ENCODE data around the gene HAPLN3. TPM values are rescaled to one million over a fixed set of nuclear protein-coding genes. Genes with fewer than 3 reads are reported as not detected.

The HAPLN3 gene
- total and polyA plus RNA-seq, 2 experiments from 2014 or later, result 4.5 to 6.7 TPM

DNA sequence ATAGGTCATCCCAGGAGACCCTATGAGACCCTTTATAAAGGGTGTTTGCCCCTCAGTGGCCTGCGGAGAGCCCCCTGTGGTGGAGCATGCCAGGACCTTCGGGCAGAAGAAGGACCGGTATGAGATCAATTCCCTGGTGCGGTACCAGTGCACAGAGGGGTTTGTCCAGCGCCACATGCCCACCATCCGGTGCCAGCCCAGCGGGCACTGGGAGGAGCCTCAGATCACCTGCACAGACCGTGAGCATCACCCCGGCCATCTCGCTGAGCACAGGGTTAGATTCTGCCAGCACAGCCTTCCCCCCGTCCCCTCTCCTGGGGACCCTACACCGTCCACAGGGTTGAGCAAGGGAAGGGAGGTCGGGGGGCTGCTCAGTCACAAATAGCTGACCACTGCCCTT, 21.6 kb downstream of the HAPLN3 start:
- 67 to 84% methylated on average over 10 to 13 of the region's 13 CpGs for WGBS, 2 experiments (ENCODE audit: low coverage in 1 of 2, low lambda C conversion rate in 2 of 2, missing lambda C conversion rate in 2 of 2)
- no peak overlapping the region for H3K27ac ChIP-seq
- DNase-seq, result no peak
- H3K36me3 ChIP-seq (ENCODE audit: low read depth), result no peaks in the 10 kb centered on the region
- H3K4me2 ChIP-seq (ENCODE audit: unreplicated experiment), result no peak overlapping the region
- H3K9ac ChIP-seq, result no peak overlapping the region
- H3K4me3 ChIP-seq, result no peak overlapping the region
- no peak overlapping the region for H2AFZ ChIP-seq
- no peaks in the 10 kb centered on the region for H3K4me1 ChIP-seq (ENCODE audit: insufficient read depth)
- no peaks in the 10 kb centered on the region for H3K9me2 ChIP-seq (ENCODE audit: insufficient read depth)
- peaks cover 12% of the 10 kb centered on the region for H3K27me3 ChIP-seq (replicated peaks; ENCODE audit: insufficient read depth)
- TF ChIP-seq EZH2phosphoT487 (IDR thresholded peaks at IDR 0.05; ENCODE audit: insufficient read depth, low read depth) (no peak), EZH2 (IDR thresholded peaks at IDR 0.05; ENCODE audit: insufficient read depth, poor library complexity, severe bottlenecking) (no peak)
- H3K9me3 ChIP-seq (ENCODE audit: low read depth), result no peaks in the 10 kb centered on the region
- H3K79me2 ChIP-seq (ENCODE audit: insufficient read depth), result no peaks in the 10 kb centered on the region
- no peaks in the 10 kb centered on the region for H3F3A ChIP-seq (ENCODE audit: insufficient read depth)
- in situ Hi-C loops (cut with MboI), result no loop called here
- no peaks in the 10 kb centered on the region for H4K20me1 ChIP-seq (ENCODE audit: insufficient read depth)

DNA sequence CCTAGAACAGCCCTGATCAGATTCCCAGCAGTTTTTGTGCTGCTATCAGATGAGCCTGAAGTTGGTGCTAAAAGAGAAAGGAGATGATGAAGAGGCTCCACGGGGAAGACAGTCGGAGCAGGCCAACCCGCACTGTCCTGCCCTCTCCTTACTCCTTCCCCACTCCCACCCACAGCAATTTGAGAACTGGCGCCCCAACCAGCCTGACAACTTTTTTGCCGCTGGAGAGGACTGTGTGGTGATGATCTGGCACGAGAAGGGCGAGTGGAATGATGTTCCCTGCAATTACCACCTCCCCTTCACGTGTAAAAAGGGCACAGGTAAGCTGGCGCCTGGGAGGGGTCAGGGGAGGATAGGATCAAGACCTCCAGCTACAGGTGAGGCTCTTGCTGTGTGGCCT, 22.6 kb downstream of the HAPLN3 start:
- Histone ChIP-seq H3K9ac (no peak overlapping the region), H3K79me2 (ENCODE audit: insufficient read depth) (no peaks in the 10 kb centered on the region), H3K4me3 (no peak overlapping the region), H3K9me3 (ENCODE audit: low read depth) (no peaks in the 10 kb centered on the region), H2AFZ (no peak overlapping the region), H3K4me2 (ENCODE audit: unreplicated experiment) (no peak overlapping the region), H3K4me1 (ENCODE audit: insufficient read depth) (no peaks in the 10 kb centered on the region), H4K20me1 (ENCODE audit: insufficient read depth) (no peaks in the 10 kb centered on the region), H3K9me2 (ENCODE audit: insufficient read depth) (no peaks in the 10 kb centered on the region), H3K36me3 (ENCODE audit: low read depth) (no peaks in the 10 kb centered on the region), H3F3A (ENCODE audit: insufficient read depth) (no peaks in the 10 kb centered on the region), H3K27ac (no peak overlapping the region), H3K27me3 (replicated peaks; ENCODE audit: insufficient read depth) (peaks cover 16% of the 10 kb centered on the region)
- WGBS, 2 experiments (ENCODE audit: low coverage in 1 of 2, low lambda C conversion rate in 2 of 2, missing lambda C conversion rate in 2 of 2), result 55 to 61% methylated on average over 9 of the region's 9 CpGs
- TF ChIP-seq EZH2phosphoT487 (IDR thresholded peaks at IDR 0.05; ENCODE audit: insufficient read depth, low read depth), result no peak
- no peak for TF ChIP-seq EZH2 (IDR thresholded peaks at IDR 0.05; ENCODE audit: insufficient read depth, poor library complexity, severe bottlenecking)
- in situ Hi-C loops (cut with MboI), result no loop called here
- DNase-seq, result no peak

DNA sequence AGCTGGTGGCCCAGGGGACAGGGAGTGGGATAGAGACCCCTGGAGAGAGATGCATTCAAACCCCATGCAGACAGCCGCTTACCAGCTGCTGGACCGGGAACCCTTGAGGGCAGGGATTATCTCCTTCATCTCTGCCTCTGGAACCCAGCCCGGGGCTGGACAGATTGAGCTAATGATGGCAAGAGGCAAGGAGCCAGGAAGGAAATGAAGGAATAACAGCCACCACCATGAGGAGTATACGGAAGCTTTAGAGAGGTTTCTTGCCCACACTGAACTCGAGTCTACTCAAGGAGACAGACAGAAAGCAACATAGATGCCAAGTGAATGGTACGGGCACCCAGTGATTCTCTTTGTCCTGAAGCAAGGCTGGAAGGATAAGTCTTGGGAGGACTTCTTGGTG, 23.2 kb downstream of the HAPLN3 start:
- no peaks in the 10 kb centered on the region for H3K9me2 ChIP-seq (ENCODE audit: insufficient read depth)
- no peaks in the 10 kb centered on the region for H3K4me1 ChIP-seq (ENCODE audit: insufficient read depth)
- no peaks in the 10 kb centered on the region for H3F3A ChIP-seq (ENCODE audit: insufficient read depth)
- H2AFZ ChIP-seq, result no peak overlapping the region
- H3K4me3 ChIP-seq, result no peak overlapping the region
- no peak overlapping the region for H3K9ac ChIP-seq
- TF ChIP-seq EZH2 (IDR thresholded peaks at IDR 0.05; ENCODE audit: insufficient read depth, poor library complexity, severe bottlenecking) (no peak), EZH2phosphoT487 (IDR thresholded peaks at IDR 0.05; ENCODE audit: insufficient read depth, low read depth) (no peak)
- no peaks in the 10 kb centered on the region for H3K36me3 ChIP-seq (ENCODE audit: low read depth)
- no peak overlapping the region for H3K4me2 ChIP-seq (ENCODE audit: unreplicated experiment)
- no peaks in the 10 kb centered on the region for H3K79me2 ChIP-seq (ENCODE audit: insufficient read depth)
- in situ Hi-C loops (cut with MboI), result no loop called here
- 40 to 41% methylated on average over 6 of the region's 6 CpGs for WGBS, 2 experiments (ENCODE audit: low coverage in 1 of 2, low lambda C conversion rate in 2 of 2, missing lambda C conversion rate in 2 of 2)
- no peaks in the 10 kb centered on the region for H4K20me1 ChIP-seq (ENCODE audit: insufficient read depth)
- no peak for DNase-seq
- no peaks in the 10 kb centered on the region for H3K9me3 ChIP-seq (ENCODE audit: low read depth)
- peaks cover 20% of the 10 kb centered on the region for H3K27me3 ChIP-seq (replicated peaks; ENCODE audit: insufficient read depth)
- no peak overlapping the region for H3K27ac ChIP-seq

DNA sequence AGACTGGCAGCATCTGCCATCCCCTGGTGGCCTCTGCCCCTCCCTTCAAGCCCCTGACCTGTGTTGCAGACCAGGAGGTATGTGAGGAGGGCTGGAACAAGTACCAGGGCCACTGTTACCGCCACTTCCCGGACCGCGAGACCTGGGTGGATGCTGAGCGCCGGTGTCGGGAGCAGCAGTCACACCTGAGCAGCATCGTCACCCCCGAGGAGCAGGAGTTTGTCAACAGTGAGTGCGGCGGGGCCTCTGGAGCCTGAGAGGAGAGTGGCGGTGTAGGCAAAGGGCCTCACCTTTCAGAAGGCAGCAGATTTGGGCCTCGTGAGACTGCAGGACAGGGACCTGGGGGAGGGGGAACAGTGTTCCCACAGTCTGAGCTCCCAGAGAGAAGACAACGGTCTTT, 24.0 kb downstream of the HAPLN3 start:
- no peaks in the 10 kb centered on the region for H3K79me2 ChIP-seq (ENCODE audit: insufficient read depth)
- no peaks in the 10 kb centered on the region for H4K20me1 ChIP-seq (ENCODE audit: insufficient read depth)
- H3K4me1 ChIP-seq (ENCODE audit: insufficient read depth), result no peaks in the 10 kb centered on the region
- H3K36me3 ChIP-seq (ENCODE audit: low read depth), result no peaks in the 10 kb centered on the region
- no peak for TF ChIP-seq EZH2 (IDR thresholded peaks at IDR 0.05; ENCODE audit: insufficient read depth, poor library complexity, severe bottlenecking)
- no peak for TF ChIP-seq EZH2phosphoT487 (IDR thresholded peaks at IDR 0.05; ENCODE audit: insufficient read depth, low read depth)
- H3K9ac ChIP-seq, result no peak overlapping the region
- in situ Hi-C loops (cut with MboI), result no loop called here
- DNase-seq, result no peak
- H3K9me2 ChIP-seq (ENCODE audit: insufficient read depth), result no peaks in the 10 kb centered on the region
- H3K4me2 ChIP-seq (ENCODE audit: unreplicated experiment), result no peak overlapping the region
- no peaks in the 10 kb centered on the region for H3F3A ChIP-seq (ENCODE audit: insufficient read depth)
- 75 to 80% methylated on average over 13 to 14 of the region's 14 CpGs for WGBS, 2 experiments (ENCODE audit: low coverage in 1 of 2, low lambda C conversion rate in 2 of 2, missing lambda C conversion rate in 2 of 2)
- H3K27ac ChIP-seq, result no peak overlapping the region
- H2AFZ ChIP-seq, result no peak overlapping the region
- H3K27me3 ChIP-seq (replicated peaks; ENCODE audit: insufficient read depth), result peaks cover 20% of the 10 kb centered on the region
- no peaks in the 10 kb centered on the region for H3K9me3 ChIP-seq (ENCODE audit: low read depth)
- no peak overlapping the region for H3K4me3 ChIP-seq

DNA sequence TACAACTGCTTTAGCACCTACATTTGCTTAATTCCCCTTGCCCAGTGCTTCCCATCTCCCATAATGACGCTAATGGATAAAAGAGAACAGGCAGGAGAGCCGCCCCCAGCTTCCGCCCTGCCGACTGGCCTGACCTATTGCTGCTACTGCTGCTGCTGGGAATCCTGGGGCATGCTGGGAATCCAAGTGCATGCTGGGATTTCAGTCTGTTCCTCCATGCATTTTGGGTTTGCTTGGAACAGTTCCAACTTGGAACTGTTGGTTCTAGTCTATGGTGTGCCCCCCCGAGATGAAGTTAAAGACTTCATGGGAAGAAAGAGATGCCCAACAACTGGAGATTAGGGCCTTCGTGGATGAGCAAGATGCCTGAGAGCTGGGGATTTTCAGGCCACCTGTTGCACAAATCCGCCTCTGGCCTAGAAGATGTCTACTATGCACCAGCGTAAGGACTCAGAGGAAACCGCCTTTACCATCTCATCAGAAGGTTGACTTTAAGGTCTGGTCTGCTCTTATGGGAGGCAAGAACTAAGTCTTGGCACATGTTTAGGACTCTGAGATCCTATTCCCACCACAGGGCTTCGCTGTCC, 29.0 kb downstream of the HAPLN3 start:
- no peak overlapping the region for H3K4me2 ChIP-seq (ENCODE audit: unreplicated experiment)
- WGBS, 2 experiments (ENCODE audit: low coverage in 1 of 2, low lambda C conversion rate in 2 of 2, missing lambda C conversion rate in 2 of 2), result 74 to 78% methylated on average over 10 of the region's 10 CpGs
- H3K4me3 ChIP-seq, result no peak overlapping the region
- H3F3A ChIP-seq (ENCODE audit: insufficient read depth), result no peaks in the 10 kb centered on the region
- H3K36me3 ChIP-seq (ENCODE audit: low read depth), result no peaks in the 10 kb centered on the region
- H3K79me2 ChIP-seq (ENCODE audit: insufficient read depth), result no peaks in the 10 kb centered on the region
- no peak overlapping the region for H2AFZ ChIP-seq
- H3K9ac ChIP-seq, result no peak overlapping the region
- no peak overlapping the region for H3K27ac ChIP-seq
- no peaks in the 10 kb centered on the region for H3K9me2 ChIP-seq (ENCODE audit: insufficient read depth)
- in situ Hi-C loops (cut with MboI), result no loop called here
- no peaks in the 10 kb centered on the region for H3K4me1 ChIP-seq (ENCODE audit: insufficient read depth)
- no peak for DNase-seq
- no peaks in the 10 kb centered on the region for H3K9me3 ChIP-seq (ENCODE audit: low read depth)
- H4K20me1 ChIP-seq (ENCODE audit: insufficient read depth), result no peaks in the 10 kb centered on the region
- TF ChIP-seq EZH2 (IDR thresholded peaks at IDR 0.05; ENCODE audit: insufficient read depth, poor library complexity, severe bottlenecking) (no peak), EZH2phosphoT487 (IDR thresholded peaks at IDR 0.05; ENCODE audit: insufficient read depth, low read depth) (no peak)
- H3K27me3 ChIP-seq (replicated peaks; ENCODE audit: insufficient read depth), result peaks cover 25% of the 10 kb centered on the region
